Trophoblast cell (in vitro differentiated cells and primary cell): Measurements from ENCODE around the gene MEGF11.

Experiments
- DNase-seq, 2 donors: peaks; one replicate each; pipeline ENCODE4 v3.0.0-alpha.2; 2016
- H2AFZ ChIP-seq: 2 replicates; pipeline ENCODE4 v1.6.1; 2013; ENCODE audit warnings: low read length, moderate library complexity, mild to moderate bottlenecking; ENCODE audit not compliant: insufficient read depth, poor library complexity
- H2AK5ac ChIP-seq: 2 replicates; pipeline ENCODE4 v1.6.1; 2013; ENCODE audit warnings: mild to moderate bottlenecking, low read length
- H2BK120ac ChIP-seq: 2 replicates; pipeline ENCODE4 v1.6.1; 2013; ENCODE audit warnings: low read length, mild to moderate bottlenecking, moderate library complexity; ENCODE audit not compliant: insufficient read depth, poor library complexity
- H2BK12ac ChIP-seq: 2 replicates; pipeline ENCODE4 v1.6.1; 2013; ENCODE audit warnings: mild to moderate bottlenecking, low read length, moderate library complexity
- H2BK5ac ChIP-seq: 2 replicates; pipeline ENCODE4 v1.6.1; 2013; ENCODE audit warnings: low read length, low read depth, moderate library complexity, mild to moderate bottlenecking; ENCODE audit not compliant: poor library complexity
- H3K14ac ChIP-seq: 2 replicates; pipeline ENCODE4 v1.6.1; 2013; ENCODE audit warnings: mild to moderate bottlenecking, low read length
- H3K18ac ChIP-seq: 2 replicates; pipeline ENCODE4 v1.6.1; 2013; ENCODE audit warnings: mild to moderate bottlenecking, low read length
- H3K23ac ChIP-seq: 2 replicates; pipeline ENCODE4 v1.6.1; 2013; ENCODE audit warnings: low read length
- H3K27ac ChIP-seq: 2 replicates; pipeline ENCODE4 v1.5.1; 2013; ENCODE audit warnings: low read depth, mild to moderate bottlenecking, inconsistent platforms, low read length, moderate library complexity
- H3K27me3 ChIP-seq: 2 replicates; pipeline ENCODE4 v1.6.1; 2013; ENCODE audit warnings: inconsistent platforms, mild to moderate bottlenecking, low read length, moderate library complexity; ENCODE audit not compliant: insufficient read depth
- H3K36me3 ChIP-seq, 2 experiments: 1 replicate in 1 of 2; 2 replicates in 1 of 2; pipeline ENCODE4 v1.6.1; 2013; ENCODE audit warnings: low read length in 2 of 2, mild to moderate bottlenecking in 2 of 2, moderate library complexity in 1 of 2; ENCODE audit not compliant: insufficient read depth in 2 of 2, control insufficient read depth in 1 of 2
- H3K4ac ChIP-seq: 2 replicates; pipeline ENCODE4 v1.6.1; 2013; ENCODE audit warnings: low read depth, mild to moderate bottlenecking, low read length, moderate library complexity
- H3K4me1 ChIP-seq, 2 experiments: 1 replicate in 1 of 2; 2 replicates in 1 of 2; pipeline ENCODE4 v1.6.1; 2013; ENCODE audit warnings: low read length in 2 of 2, mild to moderate bottlenecking in 2 of 2, moderate library complexity in 1 of 2; ENCODE audit not compliant: insufficient read depth in 2 of 2, control insufficient read depth in 1 of 2
- H3K4me2 ChIP-seq: 2 replicates; pipeline ENCODE4 v1.6.1; 2013; ENCODE audit warnings: inconsistent platforms, mild to moderate bottlenecking, low read length, moderate library complexity
- H3K4me3 ChIP-seq: 2 replicates; pipeline ENCODE4 v1.5.1; 2013; ENCODE audit warnings: mild to moderate bottlenecking, low read depth, low read length, inconsistent platforms
- H3K79me1 ChIP-seq: one replicate; pipeline ENCODE4 v1.6.1; 2013; ENCODE audit warnings: low read length
- H3K79me2 ChIP-seq: 2 replicates; pipeline ENCODE4 v1.6.1; 2013; ENCODE audit warnings: low read length, mild to moderate bottlenecking; ENCODE audit not compliant: control insufficient read depth, insufficient read depth, poor library complexity
- H3K9ac ChIP-seq: 2 replicates; pipeline ENCODE4 v1.6.1; 2013; ENCODE audit warnings: mild to moderate bottlenecking, low read length
- H3K9me3 ChIP-seq: 2 replicates; pipeline ENCODE4 v1.6.1; 2013; ENCODE audit warnings: low read depth, mild to moderate bottlenecking, control low read depth, inconsistent platforms, low read length; ENCODE audit not compliant: insufficient read depth
- H4K12ac ChIP-seq: 2 replicates; pipeline ENCODE4 v1.6.1; 2013; ENCODE audit warnings: low read depth, mild to moderate bottlenecking, low read length, moderate library complexity
- H4K8ac ChIP-seq: 2 replicates; pipeline ENCODE4 v1.6.1; 2013; ENCODE audit warnings: low read depth, mild to moderate bottlenecking, low read length, moderate library complexity
- H4K91ac ChIP-seq: one replicate; pipeline ENCODE4 v1.6.1; 2013; ENCODE audit warnings: low read depth, mild to moderate bottlenecking, low read length, moderate library complexity
- WGBS: extraction: QIAGEN DNeasy Blood & Tissue Kit; methylation state at CpG from one replicate; pipeline ENCODE4 v1.1.7; 2013; ENCODE audit warnings: missing lambda C conversion rate; ENCODE audit not compliant: insufficient read length, insufficient coverage; ENCODE audit errors: extremely low coverage; 5-methylcytosine and 5-hydroxymethylcytosine counted together

The MEGF11 gene

GRCh38 chr15:66078929-66079275 is 174.6 kb downstream of the MEGF11 start:
- Histone ChIP-seq H4K91ac (no peak overlapping the region), H3K27me3 (no peaks in the 10 kb centered on the region), H3K4me2 (no peak overlapping the region), H3K18ac (no peak overlapping the region), H2AFZ (no peak overlapping the region), H3K23ac (no peak overlapping the region), H2BK12ac (no peak overlapping the region), H4K12ac (no peak overlapping the region), H3K4me1 (peaks cover 0 to 4% of the 10 kb centered on the region in 2 experiments), H3K4me3 (no peak overlapping the region), H2AK5ac (no peak overlapping the region), H3K9me3 (no peaks in the 10 kb centered on the region), H3K14ac (no peak overlapping the region), H2BK5ac (no peak overlapping the region), H3K27ac (no peak overlapping the region), H3K36me3 (no peaks in the 10 kb centered on the region), H3K9ac (no peak overlapping the region), H3K4ac (no peak overlapping the region), H4K8ac (no peak overlapping the region), H2BK120ac (no peak overlapping the region), H3K79me1 (no peaks in the 10 kb centered on the region), H3K79me2 (no peaks in the 10 kb centered on the region)
- no CpG with 5 or more reads among the region's 5 CpGs for WGBS
- DNase-seq, result no peak

GRCh38 chr15:66078196-66078928 is 175.2 kb downstream of the MEGF11 start:
- Histone ChIP-seq H3K79me2 (no peaks in the 10 kb centered on the region), H2BK5ac (no peak overlapping the region), H4K8ac (no peak overlapping the region), H2AFZ (no peak overlapping the region), H3K4me1 (peaks cover 0 to 4% of the 10 kb centered on the region in 2 experiments), H3K14ac (no peak overlapping the region), H3K23ac (no peak overlapping the region), H2BK120ac (no peak overlapping the region), H3K18ac (no peak overlapping the region), H3K4me2 (no peak overlapping the region), H3K4me3 (no peak overlapping the region), H4K12ac (no peak overlapping the region), H2AK5ac (no peak overlapping the region), H3K27me3 (no peaks in the 10 kb centered on the region), H3K27ac (no peak overlapping the region), H4K91ac (no peak overlapping the region), H3K79me1 (no peaks in the 10 kb centered on the region), H3K36me3 (no peaks in the 10 kb centered on the region), H3K4ac (no peak overlapping the region), H3K9ac (no peak overlapping the region), H3K9me3 (no peaks in the 10 kb centered on the region), H2BK12ac (no peak overlapping the region)
- WGBS, result no CpG with 5 or more reads among the region's 20 CpGs
- DNase-seq, result no peak

DNA sequence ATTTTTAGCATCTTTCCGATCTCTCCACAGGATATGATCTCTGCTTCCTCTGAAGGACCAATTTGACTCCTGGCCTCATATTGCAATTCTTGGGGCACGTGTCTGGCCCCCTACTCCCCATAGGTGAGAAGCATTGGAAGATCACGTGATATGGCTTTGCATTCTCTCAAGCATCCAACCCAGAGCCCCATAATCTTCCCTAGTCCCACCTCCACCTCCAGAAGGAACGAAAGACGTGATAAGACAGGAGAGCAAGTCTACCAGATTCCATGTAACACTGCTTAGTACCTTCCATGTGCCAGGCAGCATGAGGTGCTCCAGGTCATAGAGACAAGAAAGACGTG is 176.3 kb downstream of the MEGF11 start:
- H3K23ac ChIP-seq, result no peak overlapping the region
- no peaks in the 10 kb centered on the region for H3K79me2 ChIP-seq
- H3K18ac ChIP-seq, result no peak overlapping the region
- H2BK5ac ChIP-seq, result no peak overlapping the region
- H2AFZ ChIP-seq, result no peak overlapping the region
- H3K4me3 ChIP-seq, result no peak overlapping the region
- no peak overlapping the region for H4K12ac ChIP-seq
- no peak overlapping the region for H4K8ac ChIP-seq
- no peak for DNase-seq
- no CpG with 5 or more reads among the region's 6 CpGs for WGBS
- H2AK5ac ChIP-seq, result no peak overlapping the region
- no peaks in the 10 kb centered on the region for H3K9me3 ChIP-seq
- H3K79me1 ChIP-seq, result no peaks in the 10 kb centered on the region
- no peak overlapping the region for H3K27ac ChIP-seq
- H3K27me3 ChIP-seq, result no peaks in the 10 kb centered on the region
- no peaks in the 10 kb centered on the region for H3K36me3 ChIP-seq
- H2BK120ac ChIP-seq, result no peak overlapping the region
- no peak overlapping the region for H3K4me2 ChIP-seq
- H2BK12ac ChIP-seq, result no peak overlapping the region
- H3K14ac ChIP-seq, result no peak overlapping the region
- H3K4me1 ChIP-seq, result peaks cover 0 to 5% of the 10 kb centered on the region in 2 experiments
- H3K9ac ChIP-seq, result no peak overlapping the region
- no peak overlapping the region for H4K91ac ChIP-seq
- no peak overlapping the region for H3K4ac ChIP-seq

DNA sequence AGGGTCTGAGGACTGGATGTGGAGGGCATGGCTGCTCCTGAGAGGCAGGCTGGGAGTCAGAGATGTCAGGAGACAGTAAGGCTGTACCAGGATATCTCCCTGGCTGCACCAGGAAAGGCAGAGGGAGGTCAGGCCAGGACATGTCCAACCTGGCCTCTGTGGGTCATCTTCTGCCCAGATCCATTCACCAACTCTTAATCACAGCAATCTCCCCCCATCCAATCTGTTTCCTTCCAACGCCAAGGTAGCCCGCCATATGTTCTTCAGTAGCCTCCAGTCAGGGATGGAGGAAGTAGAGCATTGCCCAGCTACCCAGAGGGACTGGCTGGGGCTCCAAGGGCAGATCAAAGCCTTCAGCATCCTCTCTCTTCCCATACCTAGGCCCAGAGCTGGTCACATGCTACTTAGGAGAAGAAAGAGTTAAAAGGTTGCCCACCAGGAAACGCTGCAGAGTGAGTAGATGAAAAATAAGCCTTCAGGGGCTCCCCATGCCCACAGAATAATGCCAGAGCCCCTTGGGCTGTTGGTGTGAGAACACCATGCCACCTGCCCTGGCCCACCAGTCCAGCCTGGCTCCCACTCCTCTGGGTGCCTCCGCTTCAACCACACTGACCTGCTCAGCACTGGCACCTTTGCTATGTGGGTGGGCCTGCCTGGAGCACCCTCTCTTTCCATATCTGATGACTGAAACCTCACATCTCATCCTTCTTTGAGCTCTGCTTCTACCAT is 176.8 kb downstream of the MEGF11 start:
- no peak overlapping the region for H3K4me2 ChIP-seq
- H3K79me1 ChIP-seq, result no peaks in the 10 kb centered on the region
- no peaks in the 10 kb centered on the region for H3K79me2 ChIP-seq
- H3K9ac ChIP-seq, result no peak overlapping the region
- H3K27ac ChIP-seq, result no peak overlapping the region
- no peak overlapping the region for H3K14ac ChIP-seq
- no peak for DNase-seq
- no peak overlapping the region for H2AK5ac ChIP-seq
- H3K4me3 ChIP-seq, result no peak overlapping the region
- H3K18ac ChIP-seq, result no peak overlapping the region
- H2BK12ac ChIP-seq, result no peak overlapping the region
- H2BK120ac ChIP-seq, result no peak overlapping the region
- no peak overlapping the region for H4K91ac ChIP-seq
- H3K23ac ChIP-seq, result no peak overlapping the region
- WGBS, result no CpG with 5 or more reads among the region's 4 CpGs
- H3K36me3 ChIP-seq, result no peaks in the 10 kb centered on the region
- H3K4ac ChIP-seq, result no peak overlapping the region
- H3K4me1 ChIP-seq, result peaks cover 0 to 5% of the 10 kb centered on the region in 2 experiments
- no peaks in the 10 kb centered on the region for H3K9me3 ChIP-seq
- H3K27me3 ChIP-seq, result no peaks in the 10 kb centered on the region
- no peak overlapping the region for H4K12ac ChIP-seq
- H4K8ac ChIP-seq, result no peak overlapping the region
- no peak overlapping the region for H2BK5ac ChIP-seq
- H2AFZ ChIP-seq, result no peak overlapping the region
